OCI-LY3 (cell line): ENCODE measurements around the gene ID3.

Source experiments
- EZH2phosphoT487 ChIP-seq: fragments of 200-600 bp; shearing (Covaris generic); IDR thresholded peaks from 2 replicates; pipeline ENCODE4 v1.6.1; 2018; ENCODE audit warnings: antibody characterized with exemption, mixed run types, low read depth
- TF ChIP-seq, protein P1 (sequence below): fragments of 200-600, 300-600 bp; sonication (generic); IDR thresholded peaks from 2 replicates; pipeline ENCODE4 v1.5.1; 2014; ENCODE audit warnings: antibody characterized with exemption, low read length, low read depth

DNA sequence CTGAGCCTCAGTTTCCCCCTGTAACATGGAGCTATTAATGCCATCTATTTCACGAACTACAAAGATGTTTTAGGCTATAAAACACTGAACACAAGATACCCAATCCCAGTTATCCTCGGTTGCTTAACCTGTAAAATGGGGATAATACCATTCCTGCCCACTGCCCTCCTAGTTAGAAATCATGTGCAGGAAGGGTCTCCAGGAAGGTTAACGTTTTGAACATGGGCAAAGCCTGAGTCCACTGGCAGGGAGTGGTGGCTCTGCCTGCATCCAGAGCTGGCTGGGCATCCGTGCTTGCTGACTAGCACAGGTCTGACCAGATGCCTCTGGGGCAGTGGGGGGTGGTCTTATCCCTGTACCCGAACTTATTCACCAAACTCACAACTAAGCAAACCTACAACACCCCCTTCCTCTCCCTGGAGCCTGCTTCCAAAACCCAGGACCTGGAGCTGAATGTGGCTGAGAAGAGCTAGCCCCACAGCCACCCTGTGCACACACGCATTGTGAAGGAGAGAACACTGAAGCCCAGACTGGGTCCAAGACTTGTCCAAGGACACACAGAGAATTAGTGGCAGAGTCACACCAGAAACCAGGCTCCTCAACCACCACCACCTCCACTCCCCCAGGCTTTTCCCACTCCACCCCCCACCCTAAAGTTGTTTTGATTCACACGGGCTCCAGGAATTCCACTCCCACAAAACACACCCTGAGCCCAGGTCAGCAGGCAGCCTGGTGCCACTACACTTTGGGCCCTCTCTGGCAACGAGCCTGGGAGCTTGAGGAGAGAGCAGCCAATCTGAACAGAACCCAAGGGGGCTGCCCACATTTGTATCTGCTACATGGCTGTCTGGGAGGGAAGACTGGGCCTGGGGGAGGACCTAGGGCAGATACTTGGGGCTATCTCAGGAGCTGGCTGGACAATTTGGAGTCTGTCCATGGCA is 29.9 kb downstream of the ID3 start:
- TF ChIP-seq, protein P1, sequence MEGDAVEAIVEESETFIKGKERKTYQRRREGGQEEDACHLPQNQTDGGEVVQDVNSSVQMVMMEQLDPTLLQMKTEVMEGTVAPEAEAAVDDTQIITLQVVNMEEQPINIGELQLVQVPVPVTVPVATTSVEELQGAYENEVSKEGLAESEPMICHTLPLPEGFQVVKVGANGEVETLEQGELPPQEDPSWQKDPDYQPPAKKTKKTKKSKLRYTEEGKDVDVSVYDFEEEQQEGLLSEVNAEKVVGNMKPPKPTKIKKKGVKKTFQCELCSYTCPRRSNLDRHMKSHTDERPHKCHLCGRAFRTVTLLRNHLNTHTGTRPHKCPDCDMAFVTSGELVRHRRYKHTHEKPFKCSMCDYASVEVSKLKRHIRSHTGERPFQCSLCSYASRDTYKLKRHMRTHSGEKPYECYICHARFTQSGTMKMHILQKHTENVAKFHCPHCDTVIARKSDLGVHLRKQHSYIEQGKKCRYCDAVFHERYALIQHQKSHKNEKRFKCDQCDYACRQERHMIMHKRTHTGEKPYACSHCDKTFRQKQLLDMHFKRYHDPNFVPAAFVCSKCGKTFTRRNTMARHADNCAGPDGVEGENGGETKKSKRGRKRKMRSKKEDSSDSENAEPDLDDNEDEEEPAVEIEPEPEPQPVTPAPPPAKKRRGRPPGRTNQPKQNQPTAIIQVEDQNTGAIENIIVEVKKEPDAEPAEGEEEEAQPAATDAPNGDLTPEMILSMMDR = no peak
- no peak for TF ChIP-seq EZH2phosphoT487
